ENCODE measurements around the gene USP2. TPM values are rescaled to one million over a fixed set of nuclear protein-coding genes. Genes with fewer than 3 reads are reported as not detected.

USP2 gene
- total and polyA plus RNA-seq, 2 of the 4 experiments (the other 2 are of a cell fraction) = 0.18 to 0.79 TPM

DNA sequence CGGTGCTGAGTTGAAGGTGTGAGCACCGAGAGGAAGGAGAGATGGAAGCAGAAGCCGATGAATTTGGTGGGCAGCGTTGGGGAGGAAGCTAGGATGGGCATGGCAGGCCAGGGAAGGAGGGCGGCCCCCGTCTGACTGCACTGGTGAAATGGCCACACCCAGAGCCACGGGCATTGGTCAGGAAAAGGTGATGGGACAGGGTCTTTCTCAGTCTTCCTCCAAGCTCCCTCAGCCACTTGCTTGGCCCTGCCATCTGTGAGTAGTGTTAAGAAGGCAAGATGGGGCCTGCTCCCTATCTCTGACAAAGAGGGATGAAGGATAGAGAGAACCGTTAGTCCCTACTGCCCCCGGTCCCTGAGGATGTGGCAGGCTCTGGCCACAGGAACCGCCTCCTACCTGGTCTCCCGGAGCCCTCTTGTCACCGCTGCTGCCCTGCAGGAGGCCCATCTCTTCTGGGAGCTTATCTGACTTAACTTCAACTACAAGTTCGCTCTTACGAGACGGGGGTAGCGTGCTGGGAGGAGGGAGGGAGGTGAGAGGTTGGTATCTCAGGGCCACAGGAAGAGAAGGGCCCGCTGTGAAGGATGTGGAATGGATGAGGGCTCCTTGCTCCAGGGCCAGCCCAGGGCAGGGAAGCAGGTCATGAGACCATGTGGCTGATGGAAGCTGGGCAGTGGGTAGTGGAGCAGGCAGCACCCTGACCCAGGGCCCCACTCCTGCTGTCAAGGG is 71.4 kb downstream of the USP2 start:
- in situ Hi-C loops (cut with MboI; ENCODE audit: low sequenced_read_pairs) (no loop called here), dilution Hi-C loops (cut with HindIII; ENCODE audit: low sequenced_read_pairs, unreplicated experiment) (no loop called here)
- H2AFZ ChIP-seq (replicated peaks; ENCODE audit: low read length, poor library complexity) = peak overlapping the region; percentile 42

More for the DNA sequence above, 71.4 kb downstream of the USP2 start:
- Histone ChIP-seq H4K8ac (ENCODE audit: low read depth in 2 of 2, low read length in 2 of 2) (no peak overlapping the region), H3K4me1 (ENCODE audit: control insufficient read depth, insufficient read depth, low read length) (peaks cover 11% of the 10 kb centered on the region), H3K9ac (ENCODE audit: low read depth, low read length) (no peak overlapping the region), H2BK20ac (ENCODE audit: low read depth, low read length) (no peak overlapping the region), H2AK5ac (ENCODE audit: low read depth, low read length) (no peak overlapping the region), H3K4ac (ENCODE audit: low read depth, low read length) (no peak overlapping the region), H3K79me1 (ENCODE audit: low read depth in 1 of 2, low read length in 2 of 2) (peaks cover 9 to 38% of the 10 kb centered on the region in 2 experiments; a peak in 3 of 4 replicates), H3K4me3 (ENCODE audit: insufficient read depth, low read depth, low read length) (no peak overlapping the region), H3K4me2 (ENCODE audit: low read depth, low read length) (no peak overlapping the region), H3K36me3 (ENCODE audit: control insufficient read depth, insufficient read depth, low read length) (peaks cover 61% of the 10 kb centered on the region), H2BK5ac (ENCODE audit: low read depth, low read length, poor library complexity, severe bottlenecking) (no peak overlapping the region), H2AK9ac (replicated peaks; ENCODE audit: low read depth, low read length, poor library complexity) (no peak overlapping the region), H3K9me3 (ENCODE audit: control insufficient read depth, insufficient read depth, low read length) (no peaks in the 10 kb centered on the region), H4K91ac (ENCODE audit: insufficient read depth, low read depth, low read length) (no peak overlapping the region), H3K27me3 (ENCODE audit: control insufficient read depth, insufficient read depth, low read length) (no peaks in the 10 kb centered on the region), H3K14ac (replicated peaks; ENCODE audit: low read depth, low read length) (no peak overlapping the region), H3K23ac (ENCODE audit: low read depth, low read length) (no peak overlapping the region; the same call in 1 of the 2 replicates), H2BK120ac (ENCODE audit: low read depth, low read length) (no peak overlapping the region), H3K56ac (ENCODE audit: extremely low read depth, insufficient read depth, low read length) (no peak overlapping the region), H3K18ac (ENCODE audit: low read depth, low read length) (no peak overlapping the region), H3K9me1 (ENCODE audit: insufficient read depth, low read length) (peaks cover 17% of the 10 kb centered on the region; the same call in 1 of the 2 replicates), H4K5ac (ENCODE audit: low read depth, low read length) (no peak overlapping the region), H4K20me1 (ENCODE audit: insufficient read depth, low read length) (peaks cover 16% of the 10 kb centered on the region), H3K27ac (ENCODE audit: insufficient read depth, low read length) (no peak overlapping the region), H2BK15ac (ENCODE audit: low read depth, low read length) (no peak overlapping the region)
- 100% methylated on average over 3 of the region's 17 CpGs; no CpG with 5 or more reads in 1 of the 2 experiments for WGBS, 2 experiments (ENCODE audit: extremely low coverage in 2 of 2, insufficient read length in 1 of 2)
- no TSS peak for BruUV-seq (replicated peaks)
- ATAC-seq (ENCODE audit: low read depth) = no peak
- intact Hi-C loops (cut with micrococcal nuclease) = no loop called here
- DNase-seq = no peak
- no peak for TF ChIP-seq RAD21 (IDR thresholded peaks at IDR 0.05; ENCODE audit: low read length)
- no peak for TF ChIP-seq CEBPB (IDR thresholded peaks at IDR 0.05; ENCODE audit: low read depth, low read length)
- TF ChIP-seq MXI1 (IDR thresholded peaks at IDR 0.05; ENCODE audit: borderline replicate concordance, low read depth, low read length) = no peak
- TF ChIP-seq, protein P1, sequence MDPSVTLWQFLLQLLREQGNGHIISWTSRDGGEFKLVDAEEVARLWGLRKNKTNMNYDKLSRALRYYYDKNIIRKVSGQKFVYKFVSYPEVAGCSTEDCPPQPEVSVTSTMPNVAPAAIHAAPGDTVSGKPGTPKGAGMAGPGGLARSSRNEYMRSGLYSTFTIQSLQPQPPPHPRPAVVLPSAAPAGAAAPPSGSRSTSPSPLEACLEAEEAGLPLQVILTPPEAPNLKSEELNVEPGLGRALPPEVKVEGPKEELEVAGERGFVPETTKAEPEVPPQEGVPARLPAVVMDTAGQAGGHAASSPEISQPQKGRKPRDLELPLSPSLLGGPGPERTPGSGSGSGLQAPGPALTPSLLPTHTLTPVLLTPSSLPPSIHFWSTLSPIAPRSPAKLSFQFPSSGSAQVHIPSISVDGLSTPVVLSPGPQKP (IDR thresholded peaks at IDR 0.05; ENCODE audit: borderline replicate concordance, low read depth, low read length) = no peak
- TF ChIP-seq RCOR1 (IDR thresholded peaks at IDR 0.05; ENCODE audit: insufficient replicate concordance, low read length) = no peak
- TF ChIP-seq SMC3 (IDR thresholded peaks at IDR 0.05; ENCODE audit: low read depth, low read length) = no peak
- TF ChIP-seq, protein P2, sequence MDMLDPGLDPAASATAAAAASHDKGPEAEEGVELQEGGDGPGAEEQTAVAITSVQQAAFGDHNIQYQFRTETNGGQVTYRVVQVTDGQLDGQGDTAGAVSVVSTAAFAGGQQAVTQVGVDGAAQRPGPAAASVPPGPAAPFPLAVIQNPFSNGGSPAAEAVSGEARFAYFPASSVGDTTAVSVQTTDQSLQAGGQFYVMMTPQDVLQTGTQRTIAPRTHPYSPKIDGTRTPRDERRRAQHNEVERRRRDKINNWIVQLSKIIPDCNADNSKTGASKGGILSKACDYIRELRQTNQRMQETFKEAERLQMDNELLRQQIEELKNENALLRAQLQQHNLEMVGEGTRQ (IDR thresholded peaks at IDR 0.05; ENCODE audit: low read depth, low read length) = no peak
- no peak for TF ChIP-seq MAZ (IDR thresholded peaks at IDR 0.05; ENCODE audit: borderline replicate concordance, low read depth, low read length)
- no peak for TF ChIP-seq CHD1 (IDR thresholded peaks at IDR 0.05; ENCODE audit: low read depth, low read length)
- TF ChIP-seq CTCF (conservative IDR thresholded peaks at IDR 0.05; ENCODE audit: low read depth, low read length) = no peak
- no peak for TF ChIP-seq FOS (IDR thresholded peaks at IDR 0.05; ENCODE audit: low read depth, low read length)
- TF ChIP-seq NFE2L2 (IDR thresholded peaks at IDR 0.05; ENCODE audit: low read depth, low read length) = no peak
- no peak for TF ChIP-seq RFX5 (IDR thresholded peaks at IDR 0.05; ENCODE audit: low read depth, low read length)
- ChIA-PET CTCF (interaction anchor here (0.6 kb wide), 1 partner anchor 27 kb away, joined by 3 read pairs; no protein-coding TSS in a partner anchor), POLR2A (ENCODE audit: unreplicated experiment) (no interaction called here)

Data from IMR-90 (cell line).